GM12878 (cell line): ENCODE measurements around the gene CD163. TPM values are rescaled to one million over a fixed set of nuclear protein-coding genes. Genes with fewer than 3 reads are reported as not detected.

Source experiments
- ATAC-seq: fragments of 200-7000 bp; cut with Tn5 transposase; 3 replicates; pipeline ENCODE4 v1.9.1; 2020; ENCODE audit warnings: mild to moderate bottlenecking, moderate library complexity
- BruUV-seq: library from RNA; stranded (reverse); fragments of 400-500 nt; replicated peaks from 2 replicates; lab custom pipeline; 2021; lab: Mats Ljungman, UMichigan
- CTCF ChIA-PET: fragments of 300-600 bp; sonication (Branson Sonifier 250); formaldehyde crosslinking; extraction: SDS; loops from one replicate; lab custom pipeline; 2021; ENCODE audit warnings: inconsistent platforms; lab: Yijun Ruan, JAX
- POLR2A ChIA-PET: fragments of 350-600 bp; formaldehyde crosslinking; extraction: SDS; loops from one replicate; lab custom pipeline; 2021; ENCODE audit warnings: inconsistent platforms; lab: Charles Lee
- RAD21 ChIA-PET: fragments of 300-600 bp; sonication (Branson Sonifier 250); formaldehyde crosslinking; loops from one replicate; lab custom pipeline; 2023; ENCODE audit warnings: antibody characterized with exemption; ENCODE audit not compliant: unreplicated experiment; lab: Charles Lee
- SMC1A ChIA-PET: fragments of 300-600 bp; sonication (Branson Sonifier 250); formaldehyde crosslinking; loops from one replicate; lab custom pipeline; 2023; ENCODE audit not compliant: unreplicated experiment, uncharacterized antibody; lab: Charles Lee
- DNase-seq: peaks from one replicate; pipeline ENCODE4 v3.0.0-alpha.2; 2011; ENCODE audit warnings: low read depth, low spot score
- FAIRE-seq: peaks from 3 replicates; lab custom pipeline; 2011; peaks lifted over from hg19 to GRCh38; lab: Jason Lieb, UNC
- H2AFZ ChIP-seq: 2 replicates; pipeline ENCODE4 v1.6.0; 2011; ENCODE audit warnings: low read depth, low read length, control low read depth; ENCODE audit not compliant: control insufficient read depth
- H3K27ac ChIP-seq: 2 replicates; pipeline ENCODE4 v1.5.1; 2011; ENCODE audit warnings: control low read depth; ENCODE audit not compliant: control insufficient read depth, insufficient read depth
- H3K27me3 ChIP-seq, 2 experiments: replicated peaks in 1 of 2; 2 replicates each; pipeline versions ENCODE4 v1.6.0 to v1.6.1; 2011; ENCODE audit warnings: low read length in 1 of 2; ENCODE audit not compliant: control insufficient read depth in 2 of 2, insufficient read depth in 2 of 2
- H3K36me3 ChIP-seq, 2 experiments: 2 replicates each; pipeline ENCODE4 v1.5.1; 2011; ENCODE audit warnings: low read length in 1 of 2; ENCODE audit not compliant: control insufficient read depth in 2 of 2, insufficient read depth in 2 of 2
- H3K4me1 ChIP-seq: 2 replicates; pipeline ENCODE4 v1.6.1; 2011; ENCODE audit warnings: mild to moderate bottlenecking, low read length, moderate library complexity, mixed read lengths; ENCODE audit not compliant: control insufficient read depth, insufficient read depth
- H3K4me2 ChIP-seq: 2 replicates; pipeline ENCODE4 v1.6.0; 2011; ENCODE audit warnings: control low read depth; ENCODE audit not compliant: control insufficient read depth, insufficient read depth
- H3K4me3 ChIP-seq: fragments of 200-600 bp; sonication (generic); 2 replicates; pipeline ENCODE4 v1.5.1; 2016
- H3K79me2 ChIP-seq: 2 replicates; pipeline ENCODE4 v1.6.0; 2011; ENCODE audit warnings: low read length; ENCODE audit not compliant: control insufficient read depth, insufficient read depth
- H3K9ac ChIP-seq: 2 replicates; pipeline ENCODE4 v1.8.0; 2011; ENCODE audit warnings: low read length, control low read depth, mixed read lengths; ENCODE audit not compliant: control insufficient read depth, insufficient read depth
- H3K9me3 ChIP-seq: replicated peaks from 3 replicates; pipeline ENCODE4 v1.5.1; 2011; ENCODE audit warnings: mild to moderate bottlenecking, low read length; ENCODE audit not compliant: control insufficient read depth, insufficient read depth
- H4K20me1 ChIP-seq: 2 replicates; pipeline ENCODE4 v1.6.0; 2011; ENCODE audit not compliant: control insufficient read depth, insufficient read depth
- DPF2 ChIP-seq: fragments of 450-650 bp; IDR thresholded peaks from 2 replicates; pipeline ENCODE4 v1.6.1; 2017; ENCODE audit warnings: mild to moderate bottlenecking
- HCFC1 ChIP-seq: fragments of 150-350 bp; IDR thresholded peaks from 2 replicates; pipeline ENCODE4 v1.6.1; 2014; ENCODE audit warnings: low read length
- IRF4 ChIP-seq: IDR thresholded peaks from 2 replicates; pipeline ENCODE4 v1.6.1; 2011; ENCODE audit warnings: low read depth, low read length
- KDM1A ChIP-seq: fragments of 200-600 bp; sonication (generic); IDR thresholded peaks from 2 replicates; pipeline ENCODE4 v1.6.1; 2016; ENCODE audit warnings: borderline replicate concordance
- LARP7 ChIP-seq: fragments of 450-650 bp; IDR thresholded peaks from 2 replicates; pipeline ENCODE4 v1.6.1; 2017; ENCODE audit warnings: mild to moderate bottlenecking
- MEF2A ChIP-seq: IDR thresholded peaks from 2 replicates; pipeline ENCODE4 v1.6.1; 2011; ENCODE audit warnings: low read depth, mild to moderate bottlenecking, low read length, moderate library complexity; ENCODE audit not compliant: insufficient read depth
- NR2F1 ChIP-seq: fragments of 450-650 bp; conservative IDR thresholded peaks from 2 replicates; pipeline ENCODE4 v1.6.1; 2017; ENCODE audit warnings: mild to moderate bottlenecking
- RUNX3 ChIP-seq: IDR thresholded peaks from 2 replicates; pipeline ENCODE4 v1.6.1; 2012; ENCODE audit warnings: low read length, inconsistent platforms
- TCF7 ChIP-seq: IDR thresholded peaks from 2 replicates; pipeline ENCODE4 v1.6.1; 2014; ENCODE audit warnings: antibody characterized with exemption, borderline replicate concordance
- ZBED1 ChIP-seq: IDR thresholded peaks from 2 replicates; pipeline ENCODE4 v1.6.1; 2016; ENCODE audit warnings: borderline replicate concordance
- ZNF24 ChIP-seq: fragments of 450-650 bp; IDR thresholded peaks from 2 replicates; pipeline ENCODE4 v1.6.1; 2017; ENCODE audit warnings: antibody characterized with exemption, mild to moderate bottlenecking
- ZNF274 ChIP-seq: IDR thresholded peaks from one replicate; pipeline ENCODE4 v1.8.0; 2011; ENCODE audit not compliant: insufficient read length, insufficient read depth
- WGBS: methylation state at CpG from one replicate; pipeline ENCODE4 v1.1.6; 2016; ENCODE audit warnings: low lambda C conversion rate; ENCODE audit not compliant: insufficient replicate concordance, insufficient coverage; ENCODE audit errors: missing lambda C conversion rate; 5-methylcytosine and 5-hydroxymethylcytosine counted together
- in situ Hi-C: fragments of 300-500 bp; cut with MboI; formaldehyde crosslinking; loops from 9 replicates; pipeline ENCODE4 v1.14.3; 2018; ENCODE audit warnings: mixed read lengths
- intact Hi-C: fragments of 100-400 bp; cut with micrococcal nuclease; formaldehyde crosslinking; loops from one replicate; pipeline ENCODE4 v1.14.2; 2022; ENCODE audit not compliant: unreplicated experiment
- polyA plus RNA-seq, 11 experiments: library from polyadenylated mRNA; depleted of rRNA in 4 of 11; unstranded in 6 of 11; stranded (reverse) in 5 of 11; fragments of >200 nt; fragmentation: Nextera tagmentation in 4 of 11; fragmentation: Illumina TruSeq in 1 of 11; extraction: Ambion mirVana in 4 of 11; extraction: Trizol in 1 of 11; gene quantifications; 1 replicate in 1 of 11; 2 replicates in 10 of 11; pipeline versions ENCODE4 v1.2.1 to v1.2.3, GENCODE V29; 2011 to 2016; ENCODE audit warnings: inconsistent platforms in 2 of 11, missing spikeins in 2 of 11, low read depth in 1 of 11
- total RNA-seq, 4 experiments: library from RNA; depleted of rRNA in 3 of 4; stranded (reverse); fragments of >200 nt in 3 of 4; fragmentation: Illumina TruSeq in 1 of 4; extraction: Trizol in 1 of 4; gene quantifications; 2 replicates each; pipeline versions ENCODE4 v1.2.1 to v1.2.3, GENCODE V29; 2013 to 2021
- TF ChIP-seq, protein P1 (sequence below): IDR thresholded peaks from 2 replicates; pipeline ENCODE4 v1.6.1; 2011; ENCODE audit warnings: low read depth, low read length, improper control_type of control experiment, borderline replicate concordance
- TF ChIP-seq, protein P2 (sequence below): fragments of 450-650 bp; IDR thresholded peaks from 2 replicates; pipeline ENCODE4 v1.6.1; 2018; ENCODE audit warnings: borderline replicate concordance, mild to moderate bottlenecking; ENCODE audit not compliant: partially characterized antibody
- TF ChIP-seq, protein P3 (sequence below): IDR thresholded peaks from 2 replicates; pipeline ENCODE4 v1.6.1; 2011; ENCODE audit warnings: mild to moderate bottlenecking, low read depth, low read length, moderate library complexity; ENCODE audit not compliant: insufficient replicate concordance

Gene CD163
- total and polyA plus RNA-seq, 10 of the 15 experiments (the other 5 are each of a cell fraction or from before 2014, with no cell fraction given): 0.74 TPM; not detected in 9

DNA sequence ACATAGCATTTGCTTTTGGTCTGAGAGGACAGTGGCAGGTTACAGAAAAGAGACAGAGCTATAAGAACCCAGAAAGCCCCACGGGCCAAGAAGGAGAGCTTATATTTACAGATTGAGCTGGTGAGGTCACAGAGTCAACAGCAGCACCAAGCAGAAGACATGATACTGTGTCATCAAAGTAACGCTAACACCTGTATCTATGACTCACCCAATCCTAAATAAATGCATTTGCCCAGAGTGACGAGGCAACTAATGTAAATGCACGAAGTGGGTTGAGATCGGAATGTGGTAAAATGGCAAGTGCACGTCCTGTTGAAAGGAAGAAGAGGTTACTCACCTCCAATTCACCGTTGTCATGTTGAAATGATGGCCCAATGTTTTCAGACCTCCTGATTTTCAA lies 52.9 kb downstream of the CD163 start:
- TF ChIP-seq IRF4 (no peak), DPF2 (no peak)
- no peak for DNase-seq
- ChIA-PET RAD21 (no interaction called here), CTCF (interaction anchor here (1.5 kb wide), 1 partner anchor 10 kb away, joined by 4 read pairs; no protein-coding TSS in a partner anchor), POLR2A (no interaction called here), SMC1A (no interaction called here)
- BruUV-seq: no TSS peak
- Histone ChIP-seq H3K27me3 (no peaks in the 10 kb centered on the region), H3K36me3 (no peaks in the 10 kb centered on the region), H2AFZ (no peak overlapping the region), H3K4me2 (no peak overlapping the region), H3K4me1 (no peaks in the 10 kb centered on the region), H3K9ac (no peak overlapping the region), H4K20me1 (no peaks in the 10 kb centered on the region), H3K79me2 (no peaks in the 10 kb centered on the region), H3K9me3 (no peaks in the 10 kb centered on the region), H3K4me3 (no peak overlapping the region), H3K27ac (no peak overlapping the region)
- no peak for ATAC-seq
- intact Hi-C loops: no loop called here
- no peak for FAIRE-seq
- in situ Hi-C loops: no loop called here
- 46% methylated on average over 7 of the region's 7 CpGs for WGBS

DNA sequence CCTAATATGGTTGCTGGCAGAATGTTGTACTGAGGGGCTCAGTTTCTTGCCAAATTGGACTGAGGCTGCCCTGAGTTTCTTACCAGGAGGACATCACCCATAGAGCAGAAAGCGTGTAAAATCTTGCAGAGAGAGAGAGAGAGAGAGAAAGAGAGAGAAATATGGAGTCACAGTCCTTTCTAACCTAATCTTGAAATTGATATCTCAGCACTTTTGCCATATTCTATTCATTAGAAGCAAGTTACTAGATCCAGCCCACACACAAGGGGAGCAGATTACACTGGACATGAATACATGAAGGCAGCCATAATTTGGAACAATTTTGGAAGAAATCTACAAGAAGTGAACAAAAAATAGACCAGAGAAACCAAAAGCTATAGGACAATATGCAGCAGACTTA lies 55.5 kb downstream of the CD163 start:
- in situ Hi-C loops: no loop called here
- SMC1A ChIA-PET: no interaction called here
- RAD21 ChIA-PET: no interaction called here
- CTCF ChIA-PET: no interaction called here
- Histone ChIP-seq H3K4me3 (no peak overlapping the region), H3K4me1 (no peaks in the 10 kb centered on the region), H3K79me2 (no peaks in the 10 kb centered on the region), H4K20me1 (no peaks in the 10 kb centered on the region), H3K9ac (no peak overlapping the region), H3K27me3 (peaks cover 0 to under 1% of the 10 kb centered on the region in 2 experiments; a peak in 1 of 4 replicates), H3K9me3 (no peaks in the 10 kb centered on the region), H3K4me2 (no peak overlapping the region), H3K27ac (no peak overlapping the region), H2AFZ (no peak overlapping the region), H3K36me3 (no peaks in the 10 kb centered on the region)
- WGBS: 0% methylated on average over 1 of the region's 1 CpG
- FAIRE-seq: no peak
- BruUV-seq: no TSS peak
- DNase-seq: no peak
- intact Hi-C loops: no loop called here
- POLR2A ChIA-PET: no interaction called here
- ATAC-seq: no peak
- TF ChIP-seq, protein P1, sequence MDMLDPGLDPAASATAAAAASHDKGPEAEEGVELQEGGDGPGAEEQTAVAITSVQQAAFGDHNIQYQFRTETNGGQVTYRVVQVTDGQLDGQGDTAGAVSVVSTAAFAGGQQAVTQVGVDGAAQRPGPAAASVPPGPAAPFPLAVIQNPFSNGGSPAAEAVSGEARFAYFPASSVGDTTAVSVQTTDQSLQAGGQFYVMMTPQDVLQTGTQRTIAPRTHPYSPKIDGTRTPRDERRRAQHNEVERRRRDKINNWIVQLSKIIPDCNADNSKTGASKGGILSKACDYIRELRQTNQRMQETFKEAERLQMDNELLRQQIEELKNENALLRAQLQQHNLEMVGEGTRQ: no peak
- TF ChIP-seq TCF7 (no peak), ZNF274 (no peak), MEF2A (no peak), RUNX3 (no peak), LARP7 (no peak), NR2F1 (no peak), HCFC1 (no peak), KDM1A (no peak), ZNF24 (no peak), ZBED1 (no peak)
- TF ChIP-seq, protein P2, sequence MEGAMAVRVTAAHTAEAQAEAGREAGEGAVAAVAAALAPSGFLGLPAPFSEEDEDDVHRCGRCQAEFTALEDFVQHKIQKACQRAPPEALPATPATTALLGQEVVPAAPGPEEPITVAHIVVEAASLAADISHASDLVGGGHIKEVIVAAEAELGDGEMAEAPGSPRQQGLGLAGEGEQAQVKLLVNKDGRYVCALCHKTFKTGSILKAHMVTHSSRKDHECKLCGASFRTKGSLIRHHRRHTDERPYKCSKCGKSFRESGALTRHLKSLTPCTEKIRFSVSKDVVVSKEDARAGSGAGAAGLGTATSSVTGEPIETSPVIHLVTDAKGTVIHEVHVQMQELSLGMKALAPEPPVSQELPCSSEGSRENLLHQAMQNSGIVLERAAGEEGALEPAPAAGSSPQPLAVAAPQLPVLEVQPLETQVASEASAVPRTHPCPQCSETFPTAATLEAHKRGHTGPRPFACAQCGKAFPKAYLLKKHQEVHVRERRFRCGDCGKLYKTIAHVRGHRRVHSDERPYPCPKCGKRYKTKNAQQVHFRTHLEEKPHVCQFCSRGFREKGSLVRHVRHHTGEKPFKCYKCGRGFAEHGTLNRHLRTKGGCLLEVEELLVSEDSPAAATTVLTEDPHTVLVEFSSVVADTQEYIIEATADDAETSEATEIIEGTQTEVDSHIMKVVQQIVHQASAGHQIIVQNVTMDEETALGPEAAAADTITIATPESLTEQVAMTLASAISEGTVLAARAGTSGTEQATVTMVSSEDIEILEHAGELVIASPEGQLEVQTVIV: no peak
- TF ChIP-seq, protein P3, sequence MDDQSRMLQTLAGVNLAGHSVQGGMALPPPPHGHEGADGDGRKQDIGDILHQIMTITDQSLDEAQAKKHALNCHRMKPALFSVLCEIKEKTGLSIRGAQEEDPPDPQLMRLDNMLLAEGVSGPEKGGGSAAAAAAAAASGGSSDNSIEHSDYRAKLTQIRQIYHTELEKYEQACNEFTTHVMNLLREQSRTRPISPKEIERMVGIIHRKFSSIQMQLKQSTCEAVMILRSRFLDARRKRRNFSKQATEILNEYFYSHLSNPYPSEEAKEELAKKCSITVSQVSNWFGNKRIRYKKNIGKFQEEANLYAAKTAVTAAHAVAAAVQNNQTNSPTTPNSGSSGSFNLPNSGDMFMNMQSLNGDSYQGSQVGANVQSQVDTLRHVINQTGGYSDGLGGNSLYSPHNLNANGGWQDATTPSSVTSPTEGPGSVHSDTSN: no peak
